Inflammatory macrophage (primary cell): ENCODE data around the gene CBX2.

ENCODE experiments used
- DNase-seq, 2 donors: peaks; one replicate each; pipeline ENCODE4 v3.0.0-alpha.2; 2020 to 2022

CBX2 gene

GRCh38 chr17:79789943-79790804 lies 12.2 kb downstream of the CBX2 start:
- DNase-seq, result peak in 1 of 2 donors; percentile 35

- DNase-seq, result no peak
Measured at GRCh38 chr17:79790805-79791734, 13.1 kb downstream of the CBX2 start.

- no peak for DNase-seq
Measured at GRCh38 chr17:79791735-79792161, 13.8 kb downstream of the CBX2 start.

GRCh38 chr17:79792341-79792871 lies 14.5 kb downstream of the CBX2 start:
- DNase-seq, result no peak

GRCh38 chr17:79792984-79793923 lies 15.3 kb downstream of the CBX2 start:
- DNase-seq, result no peak

- DNase-seq, result no peak
Measured at GRCh38 chr17:79793924-79794304, 16.0 kb downstream of the CBX2 start.

GRCh38 chr17:79794659-79795511 lies 16.9 kb downstream of the CBX2 start:
- no peak for DNase-seq

- peak; percentile 41 to 52 for DNase-seq
Measured at GRCh38 chr17:79795795-79796443, 18.0 kb downstream of the CBX2 start.

GRCh38 chr17:79796444-79796762 lies 18.5 kb downstream of the CBX2 start:
- DNase-seq, result no peak

GRCh38 chr17:79796763-79797491 lies 19.0 kb downstream of the CBX2 start, which contains the start of gene CBX8:
CBX8 (minus strand) TSS chr17:79797077; CDS start chr17:79796998, 79 bp downstream.
- peak; percentile 100 for DNase-seq

GRCh38 chr17:79797492-79798298 lies 19.7 kb downstream of the CBX2 start:
- DNase-seq, result no peak

- DNase-seq, result no peak
Measured at GRCh38 chr17:79798299-79799173, 20.6 kb downstream of the CBX2 start.

- DNase-seq, result no peak
Measured at GRCh38 chr17:79799174-79799537, 21.2 kb downstream of the CBX2 start.

- no peak for DNase-seq
Measured at GRCh38 chr17:79799538-79800324, 21.8 kb downstream of the CBX2 start.

- no peak for DNase-seq
Measured at GRCh38 chr17:79800325-79801155, 22.6 kb downstream of the CBX2 start.
